Measurements from ENCODE around the gene RIPOR2.

GRCh38 chr6:24799541-24799915 lies 136.2 kb downstream of the RIPOR2 start:
- TF ChIP-seq ZFHX2 (tag by site-specific recombination; conservative IDR thresholded peaks at IDR 0.05) = no peak
- no peak for TF ChIP-seq CTCF (tag by site-specific recombination; IDR thresholded peaks at IDR 0.05)
- TF ChIP-seq, protein P1, sequence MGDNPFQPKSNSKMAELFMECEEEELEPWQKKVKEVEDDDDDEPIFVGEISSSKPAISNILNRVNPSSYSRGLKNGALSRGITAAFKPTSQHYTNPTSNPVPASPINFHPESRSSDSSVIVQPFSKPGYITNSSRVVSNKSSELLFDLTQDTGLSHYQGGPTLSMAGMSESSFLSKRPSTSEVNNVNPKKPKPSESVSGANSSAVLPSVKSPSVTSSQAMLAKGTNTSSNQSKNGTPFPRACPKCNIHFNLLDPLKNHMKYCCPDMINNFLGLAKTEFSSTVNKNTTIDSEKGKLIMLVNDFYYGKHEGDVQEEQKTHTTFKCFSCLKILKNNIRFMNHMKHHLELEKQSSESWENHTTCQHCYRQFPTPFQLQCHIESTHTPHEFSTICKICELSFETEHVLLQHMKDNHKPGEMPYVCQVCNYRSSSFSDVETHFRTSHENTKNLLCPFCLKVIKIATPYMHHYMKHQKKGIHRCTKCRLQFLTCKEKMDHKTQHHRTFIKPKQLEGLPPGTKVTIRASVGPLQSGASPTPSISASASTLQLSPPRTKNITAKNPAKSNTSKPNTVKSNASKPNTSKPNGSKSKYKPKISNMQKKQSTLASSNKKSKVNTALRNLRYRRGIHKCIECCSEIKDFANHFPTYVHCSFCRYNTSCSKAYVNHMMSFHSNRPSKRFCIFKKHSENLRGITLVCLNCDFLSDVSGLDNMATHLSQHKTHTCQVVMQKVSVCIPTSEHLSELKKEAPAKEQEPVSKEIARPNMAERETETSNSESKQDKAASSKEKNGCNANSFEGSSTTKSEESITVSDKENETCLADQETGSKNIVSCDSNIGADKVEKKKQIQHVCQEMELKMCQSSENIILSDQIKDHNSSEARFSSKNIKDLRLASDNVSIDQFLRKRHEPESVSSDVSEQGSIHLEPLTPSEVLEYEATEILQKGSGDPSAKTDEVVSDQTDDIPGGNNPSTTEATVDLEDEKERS (tag by site-specific recombination; IDR thresholded peaks at IDR 0.05) = no peak
- no peak for TF ChIP-seq ZNF174 (tag by site-specific recombination; IDR thresholded peaks at IDR 0.05)
- TF ChIP-seq OSR2 (tag by site-specific recombination; IDR thresholded peaks at IDR 0.05) = no peak
- no peak for TF ChIP-seq ZNF48 (tag by site-specific recombination; IDR thresholded peaks at IDR 0.05)
- TF ChIP-seq ZFP69B (tag by site-specific recombination; IDR thresholded peaks at IDR 0.05) = no peak
- TF ChIP-seq GLI2 (tag by site-specific recombination; IDR thresholded peaks at IDR 0.05; ENCODE audit: borderline replicate concordance, low read depth) = no peak

Data from HEK293 (cell line).